Upper lobe of left lung (tissue), 6 donors: ENCODE measurements around the gene ARHGDIA. TPM values are rescaled to one million over a fixed set of nuclear protein-coding genes. Genes with fewer than 3 reads are reported as not detected.

ENCODE experiments used
- ATAC-seq, 2 donors: fragments of 200-7000 bp; cut with Tn5 transposase; one replicate each; pipeline ENCODE4 v1.9.1; 2022; ENCODE audit warnings: mild to moderate bottlenecking in 2 of 2, moderate library complexity in 2 of 2; ENCODE audit not compliant: low FRiP score in 2 of 2
- DNase-seq, 2 donors: peaks; one replicate each; pipeline ENCODE4 v3.0.0-alpha.2; 2019 to 2020
- H3K27ac ChIP-seq, 4 donors: fragments of 200-600 bp; sonication (generic); one replicate each; pipeline ENCODE4 v1.5.1; 2016 to 2019
- H3K27me3 ChIP-seq, 4 donors: fragments of 200-600 bp; sonication (generic); one replicate each; pipeline ENCODE4 v1.5.1; 2017 to 2019
- H3K36me3 ChIP-seq, 4 donors: fragments of 200-600 bp; sonication (generic); one replicate each; pipeline ENCODE4 v1.5.1; 2016 to 2019
- H3K4me1 ChIP-seq, 4 donors: fragments of 200-600 bp; sonication (generic); one replicate each; pipeline ENCODE4 v1.5.1; 2018 to 2019
- H3K4me3 ChIP-seq, 4 donors: fragments of 200-600 bp; sonication (generic); one replicate each; pipeline ENCODE4 v1.5.1; 2017 to 2019; ENCODE audit warnings: mild to moderate bottlenecking in 2 of 4, moderate library complexity in 1 of 4
- H3K9me3 ChIP-seq, 4 donors: fragments of 200-600 bp; sonication (generic); one replicate each; pipeline ENCODE4 v1.5.1; 2018 to 2019
- EP300 ChIP-seq, 4 donors: sonication (generic); formaldehyde crosslinking; IDR thresholded peaks; one replicate each; pipeline ENCODE4 v1.5.1; 2017; ENCODE audit warnings: antibody characterized with exemption in 4 of 4, control low read depth in 2 of 4
- POLR2A ChIP-seq, 4 donors: fragments of 450-650 bp; IDR thresholded peaks; one replicate each; pipeline ENCODE4 v1.5.1; 2016 to 2017; ENCODE audit warnings: antibody characterized with exemption in 4 of 4, mild to moderate bottlenecking in 2 of 4
- POLR2AphosphoS5 ChIP-seq, 2 donors: sonication (generic); formaldehyde crosslinking; IDR thresholded peaks; one replicate each; pipeline ENCODE4 v1.5.1; 2017; ENCODE audit warnings: antibody characterized with exemption in 2 of 2
- WGBS, 2 donors: methylation state at CpG; one replicate each; pipeline ENCODE4 v1.1.5; 2017 to 2018; 5-methylcytosine and 5-hydroxymethylcytosine counted together
- total RNA-seq, 6 donors: library from RNA; depleted of rRNA in 4 of 6; stranded (reverse); fragments of >200 nt in 4 of 6; gene quantifications; one replicate each; pipeline versions ENCODE4 v1.1.0 to v1.2.1, GENCODE V29; 2016 to 2021
- TF ChIP-seq, protein P1 (sequence below), 6 experiments: fragments of 450-650 bp in 4 of 6; fragments of 200-600 bp in 2 of 6; sonication (generic) in 2 of 6; IDR thresholded peaks; one replicate each; pipeline ENCODE4 v1.5.1; 2016 to 2019; ENCODE audit warnings: antibody characterized with exemption in 6 of 6
- donor health status: DM: no; HTN: no; CAD: no; lungs with moderate emphysema.
- donor health status: DM: no; HTN: yes; CAD: no; lungs with severe emphysema.

The ARHGDIA gene
- total RNA-seq, 6 donors from 2014 or later = 171 to 522 (median 302) TPM

- Histone ChIP-seq H3K9me3 (no peaks in the 10 kb centered on the region), H3K27me3 (no peaks in the 10 kb centered on the region), H3K4me1 (peaks cover 38 to 77% (median 45%) of the 10 kb centered on the region in 4 donors), H3K27ac (peak overlapping the region; percentile 41 to 99 (median 96)), H3K4me3 (no peak overlapping the region), H3K36me3 (peaks cover 14 to 63% (median 34%) of the 10 kb centered on the region in 4 donors)
- WGBS, 2 donors = 68 to 77% methylated on average over 7 to 28 of the region's 28 CpGs
- DNase-seq (peak in 1 of 2 donors; percentile 82), ATAC-seq (no peak)
- TF ChIP-seq POLR2AphosphoS5 (IDR thresholded peaks at IDR 0.05) = no peak
- TF ChIP-seq, protein P1, sequence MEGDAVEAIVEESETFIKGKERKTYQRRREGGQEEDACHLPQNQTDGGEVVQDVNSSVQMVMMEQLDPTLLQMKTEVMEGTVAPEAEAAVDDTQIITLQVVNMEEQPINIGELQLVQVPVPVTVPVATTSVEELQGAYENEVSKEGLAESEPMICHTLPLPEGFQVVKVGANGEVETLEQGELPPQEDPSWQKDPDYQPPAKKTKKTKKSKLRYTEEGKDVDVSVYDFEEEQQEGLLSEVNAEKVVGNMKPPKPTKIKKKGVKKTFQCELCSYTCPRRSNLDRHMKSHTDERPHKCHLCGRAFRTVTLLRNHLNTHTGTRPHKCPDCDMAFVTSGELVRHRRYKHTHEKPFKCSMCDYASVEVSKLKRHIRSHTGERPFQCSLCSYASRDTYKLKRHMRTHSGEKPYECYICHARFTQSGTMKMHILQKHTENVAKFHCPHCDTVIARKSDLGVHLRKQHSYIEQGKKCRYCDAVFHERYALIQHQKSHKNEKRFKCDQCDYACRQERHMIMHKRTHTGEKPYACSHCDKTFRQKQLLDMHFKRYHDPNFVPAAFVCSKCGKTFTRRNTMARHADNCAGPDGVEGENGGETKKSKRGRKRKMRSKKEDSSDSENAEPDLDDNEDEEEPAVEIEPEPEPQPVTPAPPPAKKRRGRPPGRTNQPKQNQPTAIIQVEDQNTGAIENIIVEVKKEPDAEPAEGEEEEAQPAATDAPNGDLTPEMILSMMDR (IDR thresholded peaks at IDR 0.05) = no peak
- no peak for TF ChIP-seq EP300 (IDR thresholded peaks at IDR 0.05)
- no peak for TF ChIP-seq POLR2A (IDR thresholded peaks at IDR 0.05)
Observed at GRCh38 chr17:81867991-81868673, 3.0 kb downstream of the ARHGDIA start.

- 50 to 57% methylated on average over 16 to 23 of the region's 23 CpGs for WGBS, 2 donors
- TF ChIP-seq EP300 (IDR thresholded peaks at IDR 0.05) (no peak), POLR2AphosphoS5 (IDR thresholded peaks at IDR 0.05) (peak in 1 of 2 donors; percentile 37), POLR2A (IDR thresholded peaks at IDR 0.05) (peak in 1 of 4 donors; percentile 26)
- TF ChIP-seq, protein P1 (IDR thresholded peaks at IDR 0.05) = no peak
- peaks cover 14 to 67% (median 34%) of the 10 kb centered on the region in 4 donors for H3K36me3 ChIP-seq
- peak overlapping the region; percentile 41 to 99 (median 96) for H3K27ac ChIP-seq
- no peak overlapping the region for H3K4me3 ChIP-seq
- DNase-seq (peak in 1 of 2 donors; percentile 86), ATAC-seq (no peak)
- no peaks in the 10 kb centered on the region for H3K9me3 ChIP-seq
- peaks cover 39 to 77% (median 43%) of the 10 kb centered on the region in 4 donors for H3K4me1 ChIP-seq
- H3K27me3 ChIP-seq = no peaks in the 10 kb centered on the region
Observed at GRCh38 chr17:81867170-81867990, 3.8 kb downstream of the ARHGDIA start.

DNA sequence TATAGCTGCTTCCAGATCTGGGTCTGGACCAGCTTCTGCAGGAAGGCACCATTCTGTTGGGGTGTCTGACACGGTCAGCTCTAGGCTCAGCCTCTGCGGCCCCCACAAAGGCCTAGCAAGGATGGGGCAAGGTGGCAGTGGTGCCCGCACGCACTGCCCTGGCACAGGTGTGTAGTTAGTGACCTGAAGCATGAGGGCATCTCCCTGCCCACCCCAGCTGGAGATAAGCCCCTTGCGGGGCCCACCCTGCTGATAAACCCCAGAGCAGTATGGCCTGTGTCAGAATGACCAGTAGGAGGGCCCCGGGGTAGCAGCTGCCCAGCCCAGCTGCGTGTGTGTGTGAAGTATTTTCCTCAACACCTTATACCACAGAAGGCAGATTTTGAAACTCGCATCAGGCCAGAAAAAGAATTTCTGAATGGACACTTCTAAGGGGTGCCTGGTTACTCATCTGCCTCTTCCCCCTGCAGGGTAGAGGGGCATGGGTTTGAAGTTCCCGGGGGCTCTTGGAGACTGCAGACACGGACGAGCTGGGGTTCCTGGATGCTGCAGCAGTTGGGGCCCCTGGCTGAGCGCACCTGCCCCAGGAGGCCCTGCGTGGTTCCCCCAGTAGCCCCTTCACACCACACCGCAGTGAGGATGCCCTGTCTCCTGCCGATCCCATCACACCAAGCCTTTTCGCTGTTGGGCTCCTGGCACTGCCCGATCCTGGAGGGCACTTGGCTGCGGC is 4.5 kb downstream of the ARHGDIA start:
- DNase-seq = peak in 1 of 2 donors; percentile 56
- H3K4me1 ChIP-seq = peaks cover 42 to 77% (median 45%) of the 10 kb centered on the region in 4 donors
- TF ChIP-seq POLR2A (IDR thresholded peaks at IDR 0.05) = peak in 1 of 4 donors; percentile 37
- no peak for TF ChIP-seq POLR2AphosphoS5 (IDR thresholded peaks at IDR 0.05)
- no peak for TF ChIP-seq EP300 (IDR thresholded peaks at IDR 0.05)
- TF ChIP-seq, protein P1 (IDR thresholded peaks at IDR 0.05) = no peak

DNA sequence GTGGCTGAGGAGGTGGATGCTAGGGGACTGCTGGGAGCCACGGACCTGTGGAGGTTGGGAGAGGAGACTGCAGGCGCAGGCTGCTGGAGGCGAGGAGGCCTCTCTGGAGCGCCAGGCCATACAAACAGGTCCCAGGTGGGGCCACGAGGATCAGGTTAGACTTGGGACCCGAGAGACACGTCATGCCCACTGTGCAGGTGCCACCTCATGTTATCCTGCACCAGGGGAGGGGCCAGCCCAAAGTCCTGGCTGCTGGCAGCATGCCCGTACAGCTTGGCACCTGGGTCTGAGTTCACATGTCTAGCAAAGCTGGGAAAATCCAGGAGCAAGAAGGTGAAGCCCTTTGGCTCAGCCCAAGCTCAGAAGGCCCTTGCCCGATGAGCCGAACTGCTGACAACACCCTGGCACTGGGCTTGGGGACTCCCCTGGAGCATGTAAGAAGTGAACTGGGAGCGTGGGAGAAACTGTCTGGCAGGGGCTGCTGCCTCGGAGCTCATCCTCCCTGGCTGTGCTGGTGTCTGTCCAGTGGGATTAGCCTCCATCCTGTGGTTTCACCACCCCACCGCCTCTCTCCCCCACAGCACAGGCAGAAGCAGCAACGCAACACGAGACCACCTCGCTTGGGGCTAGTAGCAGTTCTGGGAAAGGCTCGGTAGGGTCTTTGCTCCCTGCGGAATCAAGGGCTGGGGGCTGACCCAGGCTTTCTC is 5.3 kb downstream of the ARHGDIA start:
- peak in 1 of 2 donors; percentile 63 for DNase-seq
- Histone ChIP-seq H3K4me1 (peaks cover 43 to 77% (median 47%) of the 10 kb centered on the region in 4 donors), H3K27me3 (no peaks in the 10 kb centered on the region), H3K4me3 (no peak overlapping the region), H3K9me3 (no peaks in the 10 kb centered on the region), H3K36me3 (peaks cover 14 to 67% (median 34%) of the 10 kb centered on the region in 4 donors), H3K27ac (peak overlapping the region in 1 of 4 donors; percentile 97)
- TF ChIP-seq, protein P1 (IDR thresholded peaks at IDR 0.05) = no peak
- no peak for TF ChIP-seq POLR2AphosphoS5 (IDR thresholded peaks at IDR 0.05)
- TF ChIP-seq POLR2A (IDR thresholded peaks at IDR 0.05) = no peak
- no peak for TF ChIP-seq EP300 (IDR thresholded peaks at IDR 0.05)
- 85% methylated on average over 10 to 14 of the region's 18 CpGs for WGBS, 2 donors
- no peak for ATAC-seq

More for the DNA sequence above, 4.5 kb downstream of the ARHGDIA start:
- WGBS, 2 donors = 70 to 76% methylated on average over 10 to 18 of the region's 18 CpGs
- Histone ChIP-seq H3K27me3 (no peaks in the 10 kb centered on the region), H3K4me3 (no peak overlapping the region), H3K9me3 (no peaks in the 10 kb centered on the region), H3K27ac (peak overlapping the region; percentile 28 to 99 (median 68)), H3K36me3 (peaks cover 14 to 67% (median 34%) of the 10 kb centered on the region in 4 donors)
- ATAC-seq = no peak
